SK-N-SH treated with all-trans-retinoic acid at 6 μM for 48 hours (cell line): Measurements from ENCODE around the gene PRKAG3.

Experiments
- CSDC2 ChIP-seq: fragments of 250-450 bp; sonication (Bioruptor Pico); IDR thresholded peaks from 2 replicates; pipeline ENCODE4 v1.5.0; 2020; ENCODE audit warnings: mild to moderate bottlenecking, moderate library complexity
- CSRNP3 ChIP-seq: fragments of 250-450 bp; sonication (Bioruptor Pico); IDR thresholded peaks from 2 replicates; pipeline ENCODE4 v1.5.1; 2021; ENCODE audit warnings: mild to moderate bottlenecking, moderate library complexity
- RARB ChIP-seq: fragments of 250-450 bp; sonication (Bioruptor Pico); IDR thresholded peaks from 2 replicates; pipeline ENCODE4 v1.8.0; 2021; ENCODE audit warnings: mild to moderate bottlenecking, moderate library complexity
- ZC3H10 ChIP-seq: fragments of 250-450 bp; sonication (Bioruptor Pico); IDR thresholded peaks from 2 replicates; pipeline ENCODE4 v1.5.1; 2021; ENCODE audit warnings: mild to moderate bottlenecking, moderate library complexity
- TF ChIP-seq, protein P1 (sequence below): fragments of 250-450 bp; sonication (Bioruptor Pico); IDR thresholded peaks from 2 replicates; pipeline ENCODE4 v1.5.0; 2020; ENCODE audit warnings: mild to moderate bottlenecking, moderate library complexity
- TF ChIP-seq, protein P2 (sequence below): fragments of 250-450 bp; sonication (Bioruptor Pico); IDR thresholded peaks from 2 replicates; pipeline ENCODE4 v1.8.0; 2020; ENCODE audit warnings: mild to moderate bottlenecking, moderate library complexity, borderline replicate concordance

- TF ChIP-seq, protein P1, sequence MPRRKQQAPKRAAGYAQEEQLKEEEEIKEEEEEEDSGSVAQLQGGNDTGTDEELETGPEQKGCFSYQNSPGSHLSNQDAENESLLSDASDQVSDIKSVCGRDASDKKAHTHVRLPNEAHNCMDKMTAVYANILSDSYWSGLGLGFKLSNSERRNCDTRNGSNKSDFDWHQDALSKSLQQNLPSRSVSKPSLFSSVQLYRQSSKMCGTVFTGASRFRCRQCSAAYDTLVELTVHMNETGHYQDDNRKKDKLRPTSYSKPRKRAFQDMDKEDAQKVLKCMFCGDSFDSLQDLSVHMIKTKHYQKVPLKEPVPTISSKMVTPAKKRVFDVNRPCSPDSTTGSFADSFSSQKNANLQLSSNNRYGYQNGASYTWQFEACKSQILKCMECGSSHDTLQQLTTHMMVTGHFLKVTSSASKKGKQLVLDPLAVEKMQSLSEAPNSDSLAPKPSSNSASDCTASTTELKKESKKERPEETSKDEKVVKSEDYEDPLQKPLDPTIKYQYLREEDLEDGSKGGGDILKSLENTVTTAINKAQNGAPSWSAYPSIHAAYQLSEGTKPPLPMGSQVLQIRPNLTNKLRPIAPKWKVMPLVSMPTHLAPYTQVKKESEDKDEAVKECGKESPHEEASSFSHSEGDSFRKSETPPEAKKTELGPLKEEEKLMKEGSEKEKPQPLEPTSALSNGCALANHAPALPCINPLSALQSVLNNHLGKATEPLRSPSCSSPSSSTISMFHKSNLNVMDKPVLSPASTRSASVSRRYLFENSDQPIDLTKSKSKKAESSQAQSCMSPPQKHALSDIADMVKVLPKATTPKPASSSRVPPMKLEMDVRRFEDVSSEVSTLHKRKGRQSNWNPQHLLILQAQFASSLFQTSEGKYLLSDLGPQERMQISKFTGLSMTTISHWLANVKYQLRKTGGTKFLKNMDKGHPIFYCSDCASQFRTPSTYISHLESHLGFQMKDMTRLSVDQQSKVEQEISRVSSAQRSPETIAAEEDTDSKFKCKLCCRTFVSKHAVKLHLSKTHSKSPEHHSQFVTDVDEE: no peak
- no peak for TF ChIP-seq ZC3H10 (CRISPR knock-in tag)
- TF ChIP-seq CSDC2 (CRISPR knock-in tag): no peak
- TF ChIP-seq, protein P2, sequence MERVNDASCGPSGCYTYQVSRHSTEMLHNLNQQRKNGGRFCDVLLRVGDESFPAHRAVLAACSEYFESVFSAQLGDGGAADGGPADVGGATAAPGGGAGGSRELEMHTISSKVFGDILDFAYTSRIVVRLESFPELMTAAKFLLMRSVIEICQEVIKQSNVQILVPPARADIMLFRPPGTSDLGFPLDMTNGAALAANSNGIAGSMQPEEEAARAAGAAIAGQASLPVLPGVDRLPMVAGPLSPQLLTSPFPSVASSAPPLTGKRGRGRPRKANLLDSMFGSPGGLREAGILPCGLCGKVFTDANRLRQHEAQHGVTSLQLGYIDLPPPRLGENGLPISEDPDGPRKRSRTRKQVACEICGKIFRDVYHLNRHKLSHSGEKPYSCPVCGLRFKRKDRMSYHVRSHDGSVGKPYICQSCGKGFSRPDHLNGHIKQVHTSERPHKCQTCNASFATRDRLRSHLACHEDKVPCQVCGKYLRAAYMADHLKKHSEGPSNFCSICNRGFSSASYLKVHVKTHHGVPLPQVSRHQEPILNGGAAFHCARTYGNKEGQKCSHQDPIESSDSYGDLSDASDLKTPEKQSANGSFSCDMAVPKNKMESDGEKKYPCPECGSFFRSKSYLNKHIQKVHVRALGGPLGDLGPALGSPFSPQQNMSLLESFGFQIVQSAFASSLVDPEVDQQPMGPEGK: no peak
- TF ChIP-seq CSRNP3: no peak
- TF ChIP-seq RARB: no peak
Measured at GRCh38 chr2:218792433-218792832, 39.2 kb downstream of the PRKAG3 start.
